EH (cell line): Measurements from ENCODE around the gene DERA.
"Not testable (repeated sequence)": the region's sequence is repeated elsewhere in the genome, so short reads cannot be mapped to it uniquely, and the experiment has no call there.

Experiments used
- DNase-seq: peaks from one replicate; pipeline ENCODE4 v3.0.0-alpha.2; 2015; ENCODE audit warnings: low read depth

The DERA gene

GRCh38 chr12:16008421-16008824, 97.3 kb downstream of the DERA start:
- no peak for DNase-seq

DNA sequence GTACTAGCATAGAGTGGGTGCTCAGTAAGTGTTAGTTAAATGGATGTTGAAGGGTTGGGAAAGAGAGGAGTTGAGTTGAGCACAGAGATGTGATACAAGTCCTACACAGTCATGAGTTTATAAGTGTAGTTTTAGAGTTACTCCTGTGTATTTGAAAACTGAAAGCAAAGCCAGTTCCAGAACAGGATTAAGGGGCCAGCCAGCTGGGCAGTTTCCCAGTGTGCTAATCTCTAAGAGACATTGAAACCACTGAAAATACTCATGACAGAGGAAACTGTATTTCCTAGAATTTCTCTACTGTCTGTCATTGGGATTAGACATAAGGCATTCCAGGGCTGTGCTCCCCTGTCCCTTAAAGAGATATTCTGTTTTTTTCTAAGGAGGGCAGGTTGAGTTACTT, 101.0 kb downstream of the DERA start:
- DNase-seq = peak; percentile 17

- not testable (repeated sequence) for DNase-seq
Measured at GRCh38 chr12:16013722-16014121, 102.6 kb downstream of the DERA start.

DNA sequence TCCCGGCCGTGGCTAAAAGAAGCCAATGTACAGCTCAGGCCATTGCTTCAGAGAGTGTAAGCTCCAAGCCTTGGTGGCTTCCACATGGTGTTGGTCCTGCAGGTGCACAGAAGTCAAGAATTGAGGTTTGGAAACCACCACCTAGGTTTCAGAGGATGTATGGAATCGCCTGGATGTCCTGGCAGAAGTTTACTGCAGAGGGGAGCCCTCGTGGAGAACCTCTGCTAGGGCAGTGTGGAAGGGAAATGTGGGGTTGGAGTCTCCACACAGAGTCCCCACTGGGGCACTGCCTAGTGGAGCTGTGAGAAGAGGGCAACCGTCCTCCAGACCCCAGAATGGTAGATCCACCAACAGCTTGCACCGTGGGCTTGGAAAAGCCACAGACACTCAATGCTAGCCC, 103.3 kb downstream of the DERA start:
- DNase-seq = not testable (repeated sequence)

DNA sequence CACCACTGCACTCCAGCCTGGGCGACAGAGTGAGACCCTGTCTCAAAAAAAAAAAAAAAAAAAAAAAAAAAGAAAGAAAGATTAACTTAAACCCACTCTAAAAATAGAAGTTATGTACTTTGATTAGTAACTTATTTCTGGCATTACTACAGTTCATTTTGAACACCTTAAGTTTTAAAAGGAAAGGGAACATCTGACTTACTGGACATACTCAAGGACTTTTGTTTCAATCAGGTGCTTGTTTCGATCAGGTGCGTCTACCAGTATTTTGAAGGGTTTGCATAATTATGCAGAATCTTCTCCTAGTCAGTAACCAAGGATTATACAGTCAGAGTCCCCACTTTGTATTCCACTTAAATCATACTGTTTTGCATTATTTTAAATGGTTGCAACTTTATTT, 105.6 kb downstream of the DERA start:
- DNase-seq = no peak

DNA sequence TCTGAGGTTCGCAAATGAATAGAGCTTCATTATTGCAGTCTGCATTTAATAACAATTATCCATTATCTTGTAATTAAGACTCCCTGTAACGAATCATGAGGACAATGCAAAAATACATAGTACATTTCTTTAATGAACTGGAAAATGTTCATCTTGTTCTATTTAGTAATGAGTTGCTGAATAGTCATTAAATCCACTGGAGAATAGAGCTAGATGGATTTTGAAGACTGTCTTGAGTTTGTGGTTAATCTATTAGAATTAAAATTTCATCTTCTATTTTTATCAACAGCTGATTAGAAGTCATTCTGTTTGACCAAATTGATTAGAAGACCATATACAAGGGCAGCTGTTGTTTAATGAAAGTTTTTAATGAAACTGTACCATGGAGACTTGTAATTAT, 107.2 kb downstream of the DERA start:
- no peak for DNase-seq

GRCh38 chr12:16019136-16019535, 108.0 kb downstream of the DERA start:
- peak; percentile 66 for DNase-seq

DNA sequence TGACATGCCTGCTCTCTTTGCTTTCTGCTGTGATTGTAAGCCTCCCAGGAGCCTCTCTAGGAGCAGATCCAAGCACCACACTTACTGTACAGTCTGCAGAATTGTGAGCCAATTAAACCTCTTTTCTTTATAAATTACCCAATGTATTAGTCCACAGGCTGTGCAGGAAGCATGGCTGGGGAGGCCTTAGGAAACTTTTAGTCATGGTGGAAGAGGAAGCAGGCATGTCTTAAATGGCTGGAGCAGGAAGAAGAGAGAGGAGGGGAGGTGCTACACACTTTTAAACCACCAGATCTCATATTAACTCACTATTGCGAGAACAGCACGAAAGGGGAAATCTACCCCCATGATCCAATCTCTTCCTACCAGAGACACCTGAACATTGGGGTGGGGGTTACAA, 108.9 kb downstream of the DERA start:
- peak; percentile 14 for DNase-seq

GRCh38 chr12:16021026-16021425, 109.9 kb downstream of the DERA start:
- DNase-seq = no peak

GRCh38 chr12:16021676-16022075, 110.5 kb downstream of the DERA start:
- DNase-seq = no peak

DNA sequence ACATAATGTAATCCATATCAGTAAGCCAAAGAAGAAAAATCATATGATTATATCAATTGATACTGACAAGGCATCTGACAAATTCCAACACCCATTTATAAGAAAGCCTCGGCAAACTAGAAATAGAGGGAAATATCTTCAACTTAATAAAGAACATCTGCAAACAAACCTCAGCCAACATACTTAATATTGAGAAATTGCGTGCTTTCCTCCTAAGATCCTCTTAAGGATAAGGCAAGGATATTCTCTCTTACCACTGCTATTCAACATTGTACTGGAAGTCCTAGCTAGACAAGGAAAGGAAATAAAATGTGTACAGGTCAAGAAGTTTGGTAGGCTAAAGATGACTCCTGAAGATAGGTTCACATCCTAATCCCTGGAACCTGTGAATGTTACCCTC, 115.9 kb downstream of the DERA start:
- DNase-seq = peak; percentile 49

DNA sequence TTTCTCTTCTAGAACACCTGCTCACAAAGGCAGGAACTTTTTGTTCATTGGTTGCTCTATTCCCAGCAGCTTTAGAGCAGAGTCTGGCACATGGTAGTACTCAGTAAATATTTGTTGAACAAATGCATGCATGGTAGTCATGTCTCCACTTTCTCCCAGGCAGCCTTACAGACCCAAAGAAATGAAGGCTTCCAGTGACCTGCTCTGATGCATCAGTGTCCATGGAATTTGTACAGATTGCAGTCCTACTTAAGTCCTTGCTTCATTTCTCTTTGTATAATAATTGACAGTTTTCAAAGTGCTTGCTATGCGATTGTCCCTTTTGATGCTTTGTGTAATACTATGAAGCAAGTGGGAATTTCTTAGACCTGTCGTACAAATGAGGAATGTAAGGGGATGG, 119.6 kb downstream of the DERA start:
- no peak for DNase-seq

GRCh38 chr12:16034136-16034817, 123.1 kb downstream of the DERA start:
- DNase-seq = no peak

DNA sequence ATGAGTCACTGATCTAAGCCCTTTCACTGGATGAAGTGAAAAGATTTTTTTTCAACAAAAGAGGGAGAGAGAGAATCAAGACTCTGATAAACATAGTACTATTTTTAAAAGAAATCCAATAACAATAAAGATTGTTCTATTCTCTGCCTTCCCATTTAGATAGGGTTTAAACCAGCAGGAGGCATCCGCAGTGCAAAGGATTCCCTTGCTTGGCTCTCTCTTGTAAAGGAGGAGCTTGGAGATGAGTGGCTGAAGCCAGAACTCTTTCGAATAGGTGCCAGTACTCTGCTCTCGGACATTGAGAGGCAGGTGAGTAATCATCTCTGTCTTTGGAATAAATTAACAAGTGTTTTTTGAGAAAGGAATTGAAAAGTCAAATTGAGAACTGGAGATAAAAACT, 124.9 kb downstream of the DERA start:
- DNase-seq = no peak

- DNase-seq = no peak
Measured at GRCh38 chr12:16037533-16037932, 126.4 kb downstream of the DERA start.

- no peak for DNase-seq
Measured at GRCh38 chr12:16043480-16043879, 132.3 kb downstream of the DERA start.

DNA sequence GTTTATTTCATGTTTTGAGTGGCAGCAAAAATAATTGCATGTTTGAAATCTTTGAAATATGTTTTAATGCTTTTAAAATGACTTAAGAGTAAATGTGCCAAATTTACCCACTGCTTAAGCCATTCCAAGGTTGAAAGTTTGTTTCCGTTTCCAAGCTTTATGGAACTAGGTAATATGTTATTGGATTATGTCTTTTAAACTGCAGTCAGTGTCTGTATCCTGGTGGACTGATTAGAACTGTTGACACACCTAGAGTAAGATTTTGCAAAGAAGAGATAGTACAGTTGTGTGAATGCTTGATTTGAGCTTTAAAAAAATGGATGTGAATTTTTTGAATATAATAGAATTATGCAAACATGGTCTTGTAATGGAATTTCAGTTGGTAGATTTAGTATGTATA, 135.1 kb downstream of the DERA start:
- no peak for DNase-seq

DNA sequence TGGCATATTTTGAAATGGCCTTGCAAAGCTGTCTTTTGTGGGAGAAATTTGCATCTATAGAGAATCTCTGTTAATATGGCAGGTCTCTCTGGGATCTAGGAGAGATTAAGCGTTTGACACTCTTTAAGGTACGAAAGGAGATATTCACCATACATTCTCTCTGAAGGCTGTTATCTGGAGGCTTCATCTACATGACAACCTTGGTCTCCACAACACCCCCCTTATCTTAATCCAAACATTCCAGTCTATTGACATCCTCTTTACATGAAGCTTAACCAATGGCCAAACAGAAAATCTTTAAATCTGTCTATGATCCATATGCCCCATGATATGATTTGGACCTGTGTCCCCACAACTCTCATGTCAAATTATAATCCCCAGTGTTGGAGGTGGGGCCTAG, 137.4 kb downstream of the DERA start:
- DNase-seq = no peak

DNA sequence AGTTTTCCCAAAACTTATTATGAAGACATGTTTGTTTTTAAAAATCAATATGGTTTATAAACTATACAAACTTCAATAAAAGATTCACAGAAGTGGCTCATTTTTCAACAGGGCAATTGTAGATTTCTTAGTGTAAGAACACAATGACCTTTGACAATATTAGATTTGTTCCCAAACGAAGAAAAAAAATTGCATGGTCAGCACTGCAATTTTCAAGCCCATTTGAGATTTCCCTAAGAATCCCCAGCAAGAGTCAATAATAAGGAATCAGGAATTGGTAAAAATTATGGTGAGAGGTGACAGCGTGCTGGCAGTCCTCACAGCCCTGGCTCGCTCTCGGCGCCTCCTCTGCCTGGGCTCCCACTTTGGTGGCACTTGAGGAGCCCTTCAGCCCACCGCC, 145.8 kb downstream of the DERA start:
- no peak for DNase-seq

DNA sequence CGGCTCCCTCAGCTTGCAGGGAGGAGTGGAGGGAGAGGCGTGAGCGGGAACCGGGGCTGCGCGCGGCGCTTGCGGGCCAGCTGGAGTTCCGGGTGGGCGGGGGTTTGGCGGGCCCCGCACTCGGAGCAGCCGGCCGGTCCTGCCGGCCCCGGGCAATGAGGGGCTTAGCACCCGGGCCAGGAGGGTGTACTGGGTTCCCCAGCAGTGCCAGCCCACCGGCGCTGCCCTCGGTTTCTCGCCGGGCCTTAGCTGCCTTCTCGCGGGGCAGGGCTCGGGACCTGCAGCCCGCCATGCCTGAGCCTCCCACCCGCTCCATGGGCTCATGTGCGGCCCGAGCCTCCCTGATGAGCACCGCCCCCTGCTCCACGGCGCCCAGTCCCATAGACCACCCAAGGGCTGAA, 146.2 kb downstream of the DERA start:
- DNase-seq = not testable (repeated sequence)

DNA sequence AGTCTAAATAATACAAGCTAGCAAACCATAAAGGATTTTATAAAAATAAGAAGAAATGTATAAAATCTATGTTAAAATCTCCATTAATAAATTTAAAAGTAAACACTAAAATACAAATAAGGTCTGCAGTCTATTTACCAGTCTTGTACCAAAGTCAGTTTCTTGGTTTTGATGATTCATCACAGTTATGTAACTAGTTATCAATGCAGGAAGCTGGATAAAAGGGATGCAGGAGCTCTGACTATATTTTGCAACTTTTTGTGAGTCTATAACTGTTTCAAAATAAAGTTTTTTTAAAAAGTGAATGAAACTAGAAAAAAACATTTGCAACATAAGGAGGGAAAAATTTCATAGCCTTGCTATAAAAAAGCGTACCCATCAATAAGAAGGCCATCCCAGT, 151.5 kb downstream of the DERA start:
- DNase-seq = no peak

DNA sequence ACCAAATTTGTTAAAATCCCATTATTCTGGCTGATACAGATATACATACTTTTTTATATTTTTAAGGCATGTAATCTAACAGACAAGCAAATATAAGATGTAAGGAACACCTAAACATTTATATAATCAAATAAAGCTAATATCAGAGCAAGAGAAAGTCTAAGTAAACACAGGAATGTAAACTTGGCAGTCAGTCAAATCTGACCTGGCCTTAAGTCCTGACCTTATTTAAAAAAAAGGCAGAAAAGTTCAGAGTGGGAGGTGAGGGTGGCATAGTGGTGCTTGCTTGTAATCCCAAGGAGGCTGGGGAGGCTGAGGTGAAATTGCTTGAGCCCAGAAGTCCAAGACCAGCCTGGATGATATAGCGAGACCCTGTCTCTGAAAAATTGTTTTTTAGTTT, 152.6 kb downstream of the DERA start:
- DNase-seq = no peak

GRCh38 chr12:16070113-16070512, 159.0 kb downstream of the DERA start:
- no peak for DNase-seq

DNA sequence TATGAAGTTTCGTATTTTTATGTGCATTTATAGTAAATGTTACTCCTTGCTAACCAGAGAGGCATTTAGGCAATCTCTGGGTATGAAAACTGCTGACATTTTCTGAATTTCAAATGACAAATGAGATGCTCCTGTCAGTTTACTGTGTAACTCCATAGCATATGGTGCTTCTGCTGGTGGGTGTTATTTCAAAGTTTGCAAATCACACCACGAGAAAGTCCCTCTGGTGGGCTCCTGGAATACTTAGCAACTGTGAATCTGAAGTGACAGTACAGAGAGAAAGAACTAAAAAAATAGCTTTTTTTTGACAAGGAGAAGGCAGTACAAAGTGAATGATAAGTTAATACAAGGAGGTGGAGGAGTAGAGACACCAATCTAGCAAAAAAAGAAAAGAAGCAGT, 161.5 kb downstream of the DERA start:
- no peak for DNase-seq

- no peak for DNase-seq
Measured at GRCh38 chr12:16074894-16075293, 163.8 kb downstream of the DERA start.
